EL (cell line): ENCODE measurements around the gene NT5DC4.

Experiments
- DNase-seq: peaks from one replicate; pipeline ENCODE4 v3.0.0-alpha.2; 2016

Gene NT5DC4

GRCh38 chr2:112724591-112725525 lies 4.0 kb downstream of the NT5DC4 start:
- DNase-seq: peak; percentile 35

GRCh38 chr2:112725545-112726457 lies 5.0 kb downstream of the NT5DC4 start:
- no peak for DNase-seq

- peak; percentile 89 for DNase-seq
Observed at GRCh38 chr2:112726487-112727190, 5.8 kb downstream of the NT5DC4 start.

- no peak for DNase-seq
Observed at GRCh38 chr2:112727276-112728028, 6.6 kb downstream of the NT5DC4 start.

GRCh38 chr2:112728029-112728362 lies 7.2 kb downstream of the NT5DC4 start:
- no peak for DNase-seq

GRCh38 chr2:112728378-112729175 lies 7.8 kb downstream of the NT5DC4 start:
- no peak for DNase-seq

GRCh38 chr2:112730216-112730615 lies 9.4 kb downstream of the NT5DC4 start:
- no peak for DNase-seq

GRCh38 chr2:112730791-112731190 lies 10.0 kb downstream of the NT5DC4 start:
- DNase-seq: no peak

- DNase-seq: no peak
Observed at GRCh38 chr2:112731479-112731878, 10.7 kb downstream of the NT5DC4 start.

GRCh38 chr2:112733456-112733855 lies 12.6 kb downstream of the NT5DC4 start:
- no peak for DNase-seq

- no peak for DNase-seq
Observed at GRCh38 chr2:112733871-112734270, 13.1 kb downstream of the NT5DC4 start.

GRCh38 chr2:112737542-112738232 lies 16.9 kb downstream of the NT5DC4 start:
- DNase-seq: no peak

GRCh38 chr2:112740527-112740926 lies 19.7 kb downstream of the NT5DC4 start:
- DNase-seq: no peak

- peak; percentile 77 for DNase-seq
Observed at GRCh38 chr2:112749755-112750559, 29.1 kb downstream of the NT5DC4 start.

- peak; percentile 46 for DNase-seq
Observed at GRCh38 chr2:112750560-112750843, 29.7 kb downstream of the NT5DC4 start.

GRCh38 chr2:112751451-112752197 lies 30.8 kb downstream of the NT5DC4 start:
- no peak for DNase-seq

GRCh38 chr2:112752667-112753066 lies 31.8 kb downstream of the NT5DC4 start:
- no peak for DNase-seq

- no peak for DNase-seq
Observed at GRCh38 chr2:112754564-112754963, 33.7 kb downstream of the NT5DC4 start.

- DNase-seq: no peak
Observed at GRCh38 chr2:112755444-112755843, 34.6 kb downstream of the NT5DC4 start.
